Measurements from ENCODE around the gene ANTXR2.

DNA sequence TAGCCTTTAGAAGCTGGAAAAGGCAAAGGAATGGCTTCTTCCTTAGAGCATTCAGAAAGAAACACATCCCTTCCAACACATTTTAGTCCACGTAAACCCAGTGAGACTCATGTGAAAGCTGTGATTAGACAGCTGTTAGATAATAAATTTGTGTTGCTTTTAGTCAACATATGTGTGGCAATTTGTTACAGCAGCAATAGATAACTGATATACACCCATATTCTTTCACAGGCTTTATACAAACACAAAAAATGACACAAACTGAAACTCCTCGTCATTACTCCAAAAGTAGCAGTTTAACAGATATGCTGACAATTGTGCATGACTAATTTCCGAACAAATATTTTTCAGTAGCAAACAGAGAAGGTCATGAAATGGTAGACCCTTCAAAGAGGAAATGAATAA is 65.3 kb downstream of the ANTXR2 start:
- TF ChIP-seq, protein P1, sequence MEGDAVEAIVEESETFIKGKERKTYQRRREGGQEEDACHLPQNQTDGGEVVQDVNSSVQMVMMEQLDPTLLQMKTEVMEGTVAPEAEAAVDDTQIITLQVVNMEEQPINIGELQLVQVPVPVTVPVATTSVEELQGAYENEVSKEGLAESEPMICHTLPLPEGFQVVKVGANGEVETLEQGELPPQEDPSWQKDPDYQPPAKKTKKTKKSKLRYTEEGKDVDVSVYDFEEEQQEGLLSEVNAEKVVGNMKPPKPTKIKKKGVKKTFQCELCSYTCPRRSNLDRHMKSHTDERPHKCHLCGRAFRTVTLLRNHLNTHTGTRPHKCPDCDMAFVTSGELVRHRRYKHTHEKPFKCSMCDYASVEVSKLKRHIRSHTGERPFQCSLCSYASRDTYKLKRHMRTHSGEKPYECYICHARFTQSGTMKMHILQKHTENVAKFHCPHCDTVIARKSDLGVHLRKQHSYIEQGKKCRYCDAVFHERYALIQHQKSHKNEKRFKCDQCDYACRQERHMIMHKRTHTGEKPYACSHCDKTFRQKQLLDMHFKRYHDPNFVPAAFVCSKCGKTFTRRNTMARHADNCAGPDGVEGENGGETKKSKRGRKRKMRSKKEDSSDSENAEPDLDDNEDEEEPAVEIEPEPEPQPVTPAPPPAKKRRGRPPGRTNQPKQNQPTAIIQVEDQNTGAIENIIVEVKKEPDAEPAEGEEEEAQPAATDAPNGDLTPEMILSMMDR (conservative IDR thresholded peaks at IDR 0.05; ENCODE audit: low read depth, low read length) = no peak
- TF ChIP-seq EZH2 (IDR thresholded peaks at IDR 0.05; ENCODE audit: borderline replicate concordance, low read depth, low read length, poor library complexity, severe bottlenecking) = no peak
